Caco-2 (cell line): ENCODE results near the gene MGST2. TPM values are rescaled to one million over a fixed set of nuclear protein-coding genes. Genes with fewer than 3 reads are reported as not detected.

Experiments used
- BruUV-seq: library from RNA; stranded (reverse); fragments of 400-500 nt; replicated peaks from 2 replicates; lab custom pipeline; 2021; lab: Mats Ljungman, UMichigan
- CTCF ChIA-PET: fragments of 300-600 bp; sonication (Branson Sonifier 250); formaldehyde crosslinking; loops from one replicate; lab custom pipeline; 2022; ENCODE audit warnings: antibody characterized with exemption; lab: Charles Lee
- POLR2A ChIA-PET: fragments of 300-600 bp; sonication (Branson Sonifier 250); formaldehyde crosslinking; loops from one replicate; lab custom pipeline; 2022; ENCODE audit warnings: antibody characterized with exemption; lab: Charles Lee
- DNase-seq, 2 experiments: peaks; one replicate each; pipeline versions ENCODE4 v3.0.0 to v3.0.0-alpha.2; 2020 to 2022
- H3K27me3 ChIP-seq: replicated peaks from 2 replicates; pipeline ENCODE4 v1.6.0; 2011; ENCODE audit warnings: low read length; ENCODE audit not compliant: control insufficient read depth, insufficient read depth
- H3K36me3 ChIP-seq: 2 replicates; pipeline ENCODE4 v1.5.1; 2011; ENCODE audit warnings: low read length; ENCODE audit not compliant: control insufficient read depth, insufficient read depth
- H3K4me1 ChIP-seq: fragments of 250-450 bp; sonication (Bioruptor Pico); 2 replicates; pipeline ENCODE4 v1.5.1; 2020; ENCODE audit warnings: mild to moderate bottlenecking
- H3K4me3 ChIP-seq: 2 replicates; pipeline ENCODE4 v1.5.1; 2011; ENCODE audit warnings: low read depth, mild to moderate bottlenecking, control low read depth, low read length
- H3K9me3 ChIP-seq: fragments of 250-450 bp; sonication (Bioruptor Pico); 2 replicates; pipeline ENCODE4 v1.5.1; 2020; ENCODE audit warnings: mild to moderate bottlenecking, moderate library complexity
- H3K27ac Mint-ChIP-seq: one replicate; pipeline ENCODE4 v1.8.0; 2022; ENCODE audit warnings: mixed read lengths; ENCODE audit not compliant: unreplicated experiment
- H3K27me3 Mint-ChIP-seq: one replicate; pipeline ENCODE4 v1.8.0; 2022; ENCODE audit warnings: mixed read lengths; ENCODE audit not compliant: insufficient read depth, unreplicated experiment
- H3K36me3 Mint-ChIP-seq: one replicate; pipeline ENCODE4 v1.8.0; 2022; ENCODE audit warnings: mild to moderate bottlenecking, mixed read lengths; ENCODE audit not compliant: insufficient read depth, unreplicated experiment
- H3K4me1 Mint-ChIP-seq: one replicate; pipeline ENCODE4 v1.8.0; 2022; ENCODE audit warnings: low read depth, mixed read lengths; ENCODE audit not compliant: unreplicated experiment
- H3K4me3 Mint-ChIP-seq: one replicate; pipeline ENCODE4 v1.8.0; 2022; ENCODE audit warnings: mild to moderate bottlenecking, moderate library complexity, mixed read lengths; ENCODE audit not compliant: unreplicated experiment
- H3K9me3 Mint-ChIP-seq: one replicate; pipeline ENCODE4 v1.8.0; 2022; ENCODE audit warnings: mixed read lengths; ENCODE audit not compliant: unreplicated experiment
- CTCF ChIP-seq, 2 experiments: fragments of 200-600 bp in 1 of 2; IDR thresholded peaks; 1 replicate in 1 of 2; 2 replicates in 1 of 2; pipeline versions ENCODE4 v1.5.1 to v1.8.0; 2011 to 2022; ENCODE audit warnings: antibody characterized with exemption in 1 of 2, control low read depth in 1 of 2, inconsistent platforms in 1 of 2, low read depth in 1 of 2, low read length in 1 of 2, mild to moderate bottlenecking in 1 of 2, moderate library complexity in 1 of 2; ENCODE audit not compliant: insufficient read depth in 1 of 2, severe bottlenecking in 1 of 2, unreplicated experiment in 1 of 2
- intact Hi-C: fragments of 100-400 bp; cut with micrococcal nuclease; formaldehyde crosslinking; loops from one replicate; pipeline ENCODE4 v1.10.0; 2022; ENCODE audit not compliant: unreplicated experiment
- total RNA-seq: library from RNA; stranded (reverse); gene quantifications from 2 replicates; pipeline ENCODE4 v1.2.3, GENCODE V29; 2022

The MGST2 gene
- total RNA-seq, 1 experiment from 2014 or later, result 81.7 TPM

- peaks cover 40% of the 10 kb centered on the region for H3K4me1 Mint-ChIP-seq
- POLR2A ChIA-PET, result no interaction called here
- H3K27ac Mint-ChIP-seq, result no peak overlapping the region
- no TSS peak for BruUV-seq
- H3K27me3 Mint-ChIP-seq, result no peaks in the 10 kb centered on the region
- no peak overlapping the region for H3K4me3 Mint-ChIP-seq
- intact Hi-C loops, result loop anchor here (1.0 to 5.0 kb wide), 6 partner anchors 52 to 717 kb away; partner anchors contain the start of gene SCOC
- Histone ChIP-seq H3K36me3 (no peaks in the 10 kb centered on the region), H3K4me1 (peaks cover 35% of the 10 kb centered on the region), H3K27me3 (no peaks in the 10 kb centered on the region), H3K4me3 (no peak overlapping the region), H3K9me3 (no peaks in the 10 kb centered on the region)
- DNase-seq, result peak; percentile 61 to 63
- peaks cover 4% of the 10 kb centered on the region for H3K36me3 Mint-ChIP-seq
- TF ChIP-seq CTCF (IDR thresholded peaks at IDR 0.05; ENCODE audit: insufficient read depth in 1 of 2, low read depth in 1 of 2, low read length in 1 of 2, severe bottlenecking in 1 of 2, unreplicated experiment in 1 of 2), result peak; percentile 43 to 51
- no peaks in the 10 kb centered on the region for H3K9me3 Mint-ChIP-seq
- CTCF ChIA-PET, result interaction anchor here (1.0 to 1.1 kb wide), 2 partner anchors 49 to 89 kb away, joined by 4 to 5 read pairs; no protein-coding TSS in a partner anchor
Observed at GRCh38 chr4:139655116-139655515, 10.5 kb upstream of the MGST2 start.

GRCh38 chr4:139656614-139657486, 8.8 kb upstream of the MGST2 start:
- TF ChIP-seq CTCF (IDR thresholded peaks at IDR 0.05; ENCODE audit: insufficient read depth in 1 of 2, low read depth in 1 of 2, low read length in 1 of 2, severe bottlenecking in 1 of 2, unreplicated experiment in 1 of 2), result peak; percentile 71 to 89
- Histone ChIP-seq H3K4me1 (peaks cover 47% of the 10 kb centered on the region), H3K9me3 (no peaks in the 10 kb centered on the region), H3K4me3 (no peak overlapping the region), H3K27me3 (no peaks in the 10 kb centered on the region), H3K36me3 (no peaks in the 10 kb centered on the region)
- Mint-ChIP-seq H3K9me3 (no peaks in the 10 kb centered on the region), H3K36me3 (peaks cover 9% of the 10 kb centered on the region), H3K27ac (peak overlapping the region; percentile 40), H3K27me3 (no peaks in the 10 kb centered on the region), H3K4me3 (peak overlapping the region; percentile 61), H3K4me1 (peaks cover 41% of the 10 kb centered on the region)
- BruUV-seq, result no TSS peak
- intact Hi-C loops, result loop anchor here (1.0 to 5.0 kb wide), 7 partner anchors 8 to 715 kb away; partner anchors contain the start of genes MGST2 and SCOC
- peak; percentile 79 to 83 for DNase-seq
- POLR2A ChIA-PET, result interaction anchor here (0.7 to 1.4 kb wide), 3 partner anchors 9 to 47 kb away, joined by 4 to 13 read pairs (median 4); partner anchors contain the start of gene MGST2
- CTCF ChIA-PET, result interaction anchor here (0.6 to 2.2 kb wide), 30 partner anchors 9 to 716 kb away, joined by 3 to 38 read pairs (median 4); partner anchors contain the start of genes MGST2 and SCOC

GRCh38 chr4:139658185-139658584, 7.4 kb upstream of the MGST2 start:
- Mint-ChIP-seq H3K4me1 (peaks cover 41% of the 10 kb centered on the region), H3K4me3 (peak overlapping the region; percentile 12), H3K27ac (peak overlapping the region; percentile 40), H3K36me3 (peaks cover 9% of the 10 kb centered on the region), H3K9me3 (no peaks in the 10 kb centered on the region), H3K27me3 (no peaks in the 10 kb centered on the region)
- intact Hi-C loops, result loop anchor here (5.0 kb wide), 2 partner anchors 389 to 714 kb away; partner anchors contain the start of gene SCOC
- Histone ChIP-seq H3K27me3 (no peaks in the 10 kb centered on the region), H3K4me1 (peaks cover 61% of the 10 kb centered on the region), H3K4me3 (no peak overlapping the region), H3K36me3 (no peaks in the 10 kb centered on the region), H3K9me3 (no peaks in the 10 kb centered on the region)
- CTCF ChIA-PET, result interaction anchor here (0.6 to 2.2 kb wide), 6 partner anchors 8 to 161 kb away, joined by 3 to 38 read pairs (median 4); partner anchors contain the start of gene MGST2
- POLR2A ChIA-PET, result interaction anchor here (0.6 to 0.9 kb wide), 2 partner anchors 12 to 494 kb away, joined by 3 to 8 read pairs; no protein-coding TSS in a partner anchor
- DNase-seq, result no peak
- no peak for TF ChIP-seq CTCF (IDR thresholded peaks at IDR 0.05; ENCODE audit: insufficient read depth in 1 of 2, low read depth in 1 of 2, low read length in 1 of 2, severe bottlenecking in 1 of 2, unreplicated experiment in 1 of 2)
- no TSS peak for BruUV-seq
